ENCODE data around the gene DEAF1.

- TF ChIP-seq YY1 (IDR thresholded peaks at IDR 0.05; ENCODE audit: insufficient read depth, insufficient read length) = no peak
- TF ChIP-seq SUZ12 (IDR thresholded peaks at IDR 0.05; ENCODE audit: extremely low read depth, insufficient read depth, insufficient read length) = no peak
These were observed 24.4 kb upstream of the DEAF1 start for GRCh38 chr11:719214-720016.
